Stimulated activated CD8-positive, alpha-beta memory T cell treated with anti-CD3 and anti-CD28 coated beads, Interleukin-12 subunit alpha, Interleukin-12 subunit beta, amount 100 ng/mL, for 4 hours (primary cell): Measurements from ENCODE around the gene RBP2.

Experiments
- DNase-seq: peaks from one replicate; pipeline ENCODE4 v3.0.0-alpha.2; 2020; ENCODE audit warnings: low read depth

RBP2 gene

GRCh38 chr3:139481116-139481515 lies 4.8 kb upstream of the RBP2 start:
- DNase-seq: no peak

- DNase-seq: no peak
Observed at GRCh38 chr3:139480585-139480984, 4.3 kb upstream of the RBP2 start.

GRCh38 chr3:139477710-139478640 lies 1.7 kb upstream of the RBP2 start:
- DNase-seq: no peak

- no peak for DNase-seq
Observed at GRCh38 chr3:139473155-139473771, 3.1 kb downstream of the RBP2 start.

DNA sequence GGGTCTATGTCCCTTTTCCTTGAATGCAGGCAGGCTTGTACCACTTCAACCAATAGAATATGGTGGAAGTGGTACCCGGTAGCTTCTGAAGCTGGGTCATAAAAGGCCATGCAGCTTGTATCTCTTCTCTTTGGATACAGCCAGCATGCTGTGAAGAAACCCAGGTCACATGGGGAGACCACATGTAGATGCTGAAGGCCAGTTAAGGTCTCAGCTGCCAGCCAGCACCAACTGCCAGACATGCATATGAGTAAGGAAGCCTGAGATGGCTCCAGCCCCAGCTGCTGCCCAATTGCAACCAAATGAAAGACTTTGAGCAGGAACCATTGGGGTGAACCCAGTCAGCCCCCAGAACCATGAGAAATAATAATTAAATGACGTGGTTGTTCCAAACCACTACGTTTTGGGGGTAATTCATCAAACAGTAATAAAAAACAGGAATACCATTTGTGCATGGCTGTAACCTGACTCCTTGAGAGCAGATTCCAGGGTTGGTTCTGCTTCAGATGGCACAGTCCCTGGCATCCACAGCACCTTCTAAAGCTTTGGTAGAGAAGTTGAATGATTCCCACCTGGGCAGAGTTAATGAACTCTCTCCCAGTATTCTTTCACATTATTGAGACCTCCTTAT lies 3.8 kb downstream of the RBP2 start:
- no peak for DNase-seq

DNA sequence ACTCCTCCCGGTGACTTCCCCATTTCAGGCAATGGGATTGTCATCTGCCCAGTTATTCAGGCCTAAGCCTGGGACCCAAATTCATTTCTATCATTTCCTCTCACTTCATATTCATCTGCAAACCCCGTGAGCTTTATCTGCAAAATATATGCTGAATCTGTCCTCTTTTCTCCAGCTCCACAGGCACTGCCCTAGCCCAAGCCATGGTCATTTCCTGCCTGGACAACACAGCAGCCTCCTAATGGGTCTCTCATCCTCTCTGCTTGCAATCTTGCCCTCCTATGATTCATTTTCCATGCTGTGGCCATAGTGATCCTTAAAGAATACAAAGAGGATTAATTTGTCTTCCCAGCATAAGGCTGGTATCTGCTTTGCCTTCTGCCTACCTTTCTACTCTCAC lies 6.1 kb downstream of the RBP2 start:
- no peak for DNase-seq

GRCh38 chr3:139468399-139468798 lies 7.9 kb downstream of the RBP2 start:
- no peak for DNase-seq

GRCh38 chr3:139466360-139466759 lies 10.0 kb downstream of the RBP2 start:
- no peak for DNase-seq

DNA sequence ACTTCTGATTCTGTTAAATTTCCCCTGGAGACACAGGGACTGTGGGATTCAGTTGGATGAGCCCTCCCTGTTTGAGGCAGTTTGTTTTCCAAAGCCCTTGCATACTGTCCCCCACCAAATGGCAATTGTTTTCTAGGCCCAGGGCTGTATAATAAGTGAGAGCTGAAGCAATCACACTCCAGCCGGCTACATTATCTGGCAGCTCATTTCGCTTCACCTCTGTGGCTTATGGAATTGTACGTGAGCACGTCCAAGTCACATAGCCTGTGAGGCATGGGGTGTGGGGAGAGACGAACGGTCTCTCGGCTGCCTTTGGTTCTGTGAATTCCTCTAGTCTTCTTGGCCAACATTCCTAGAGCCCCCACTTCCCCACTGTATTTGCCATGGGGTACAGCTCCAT lies 10.7 kb downstream of the RBP2 start:
- no peak for DNase-seq

DNA sequence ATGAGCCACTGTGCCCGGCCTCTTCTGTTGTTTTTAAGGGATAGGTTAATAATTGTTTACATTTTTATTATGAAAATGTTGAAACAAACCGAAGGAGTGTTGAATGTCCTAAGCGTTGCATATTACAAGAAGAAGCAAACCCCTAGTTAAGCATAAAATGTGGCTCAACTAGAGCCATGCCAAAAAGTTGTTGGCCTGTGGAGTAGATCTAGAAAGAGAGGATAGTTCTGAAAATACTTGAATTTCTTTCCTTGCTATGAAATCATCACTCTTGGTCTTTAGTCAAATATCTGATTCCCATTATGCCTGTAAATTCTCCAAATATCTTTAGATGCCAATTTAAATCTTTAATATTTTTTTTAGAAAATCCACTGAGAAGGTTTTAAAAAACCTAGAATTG lies 12.8 kb downstream of the RBP2 start:
- DNase-seq: no peak

DNA sequence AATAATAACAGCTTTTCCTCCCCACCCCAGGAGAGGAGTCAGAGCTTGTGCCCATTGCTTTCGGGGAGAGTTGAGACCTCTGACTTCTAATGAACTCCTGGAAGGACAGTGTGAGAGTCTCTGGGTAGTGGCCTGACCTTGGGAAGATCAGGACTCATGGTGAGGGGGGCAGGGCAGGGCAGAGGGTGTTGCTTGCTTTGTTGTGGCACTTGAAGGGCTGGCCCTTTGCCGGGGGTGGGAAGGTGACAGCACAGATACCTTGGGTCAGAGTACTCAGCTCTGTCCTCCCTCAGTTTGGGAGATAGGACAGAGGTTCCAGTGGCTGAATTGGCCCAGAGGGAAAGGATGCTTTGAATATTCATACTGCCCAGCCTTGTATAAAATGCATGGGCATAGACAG lies 15.8 kb downstream of the RBP2 start:
- DNase-seq: no peak

DNA sequence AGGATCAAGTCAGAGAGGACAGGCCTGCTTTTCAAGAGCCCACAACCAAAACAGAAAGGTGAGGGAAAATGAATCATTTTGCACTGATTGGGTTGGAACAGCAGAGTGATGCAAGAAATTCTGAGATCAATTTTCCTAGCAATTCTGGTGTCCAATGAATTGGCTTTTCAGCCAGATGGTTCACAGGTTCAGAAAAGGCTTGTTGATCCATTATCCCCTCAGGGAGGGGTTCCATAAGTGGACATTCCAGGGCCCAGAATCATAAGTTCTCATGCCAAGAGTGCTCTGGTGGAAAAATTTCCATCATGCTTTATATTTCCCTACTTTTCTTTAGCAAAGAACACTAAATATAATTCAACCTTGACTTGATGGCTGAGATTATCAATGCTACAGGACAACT lies 16.2 kb downstream of the RBP2 start:
- DNase-seq: no peak

DNA sequence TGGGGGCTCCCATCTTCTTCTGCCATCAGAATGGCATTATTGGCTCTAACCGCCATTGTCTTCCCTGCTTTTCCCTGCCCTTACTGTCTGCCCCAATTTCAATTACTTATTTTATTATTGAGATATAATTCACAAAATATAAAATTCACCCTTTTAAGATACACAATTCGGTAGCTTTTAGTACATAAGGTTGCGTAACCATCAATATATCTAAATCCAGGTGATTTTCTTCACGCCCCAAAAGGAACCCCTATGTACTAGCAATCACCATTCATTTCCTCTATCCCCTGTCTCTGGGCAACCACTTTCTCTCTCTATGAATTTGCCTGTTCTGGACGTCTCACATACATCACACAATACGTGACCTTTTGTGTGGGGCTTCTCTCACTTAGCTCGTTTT lies 18.0 kb downstream of the RBP2 start:
- DNase-seq: no peak

DNA sequence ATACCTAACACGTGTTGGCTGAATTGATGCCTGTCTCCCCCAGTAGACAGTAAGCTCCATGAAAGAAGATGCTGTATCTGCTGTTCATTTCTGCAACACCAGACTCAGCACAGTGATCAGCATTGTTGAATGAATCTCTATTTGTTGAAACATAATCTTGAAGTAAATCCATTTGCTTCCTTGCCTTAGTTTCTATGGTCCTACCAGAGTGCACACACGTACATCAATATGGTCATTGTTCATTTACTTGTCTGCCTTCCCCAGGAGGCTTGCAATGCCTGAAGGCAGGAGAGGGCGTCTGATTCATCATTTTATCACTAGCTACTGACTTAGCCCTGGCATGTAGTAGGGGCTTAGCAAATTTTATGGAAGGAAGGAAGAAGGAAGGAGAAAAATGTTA lies 19.2 kb downstream of the RBP2 start:
- DNase-seq: no peak

DNA sequence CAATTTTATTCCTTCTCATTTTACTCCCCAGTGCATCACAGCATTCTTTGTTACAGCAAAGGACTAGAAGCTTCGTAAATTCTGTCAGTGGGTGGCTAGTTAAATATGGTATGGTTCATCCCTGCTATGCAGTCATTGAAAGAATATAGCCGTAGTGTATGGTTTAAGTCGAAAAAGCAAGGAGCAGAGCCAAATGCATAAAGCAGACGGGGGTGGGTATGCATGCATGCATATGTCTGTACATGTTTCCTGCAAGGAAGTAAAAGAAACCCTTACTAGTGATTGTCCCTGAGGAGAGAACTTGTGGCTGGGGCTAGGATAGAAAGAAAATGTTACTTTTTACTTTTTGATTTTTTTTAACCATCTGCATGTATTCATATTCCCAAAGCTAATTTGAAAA lies 19.9 kb downstream of the RBP2 start:
- no peak for DNase-seq

GRCh38 chr3:139455855-139456254 lies 20.5 kb downstream of the RBP2 start:
- no peak for DNase-seq

DNA sequence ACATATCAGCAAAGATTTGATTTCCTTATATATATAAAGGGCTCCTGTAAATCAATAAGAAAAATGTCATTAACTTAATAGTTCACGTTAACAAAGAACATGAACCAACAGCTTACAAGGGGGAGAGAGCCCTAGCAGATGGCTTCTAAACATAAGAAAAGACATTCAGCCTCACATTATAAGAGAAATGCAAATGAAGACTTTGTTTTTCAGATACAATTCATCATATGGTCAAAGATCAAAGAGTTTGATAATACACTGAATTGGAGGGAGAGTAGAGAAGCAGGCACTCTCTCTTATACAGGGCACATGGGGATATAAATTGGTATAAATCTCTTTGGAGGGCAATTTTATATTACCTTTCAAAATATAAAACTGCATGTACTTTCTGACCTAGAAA lies 21.1 kb downstream of the RBP2 start:
- DNase-seq: no peak

- DNase-seq: no peak
Observed at GRCh38 chr3:139454346-139454745, 22.0 kb downstream of the RBP2 start.

- DNase-seq: no peak
Observed at GRCh38 chr3:139450159-139450558, 26.2 kb downstream of the RBP2 start.

GRCh38 chr3:139449566-139449965 lies 26.8 kb downstream of the RBP2 start:
- no peak for DNase-seq

- no peak for DNase-seq
Observed at GRCh38 chr3:139448104-139448503, 28.2 kb downstream of the RBP2 start.

DNA sequence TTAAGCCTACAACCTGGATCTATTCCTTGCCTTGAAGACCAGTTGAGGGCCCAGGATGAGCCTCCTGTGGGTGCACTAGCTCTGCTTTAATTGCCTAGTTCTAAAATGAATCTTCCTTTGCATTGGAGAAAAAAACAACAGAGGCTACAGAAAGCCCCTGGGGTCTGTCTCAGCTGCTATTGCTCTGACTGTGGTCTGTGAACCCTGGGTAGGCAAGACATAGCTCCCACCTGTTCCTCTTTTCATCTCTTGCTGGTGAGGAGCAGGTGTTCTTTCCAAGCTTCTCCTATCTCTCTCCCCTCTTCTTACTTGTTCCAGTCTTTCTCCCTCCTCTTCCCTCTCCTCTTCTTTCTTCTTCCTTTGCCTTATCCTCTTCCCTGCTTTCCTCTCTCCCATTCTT lies 28.8 kb downstream of the RBP2 start:
- DNase-seq: no peak

DNA sequence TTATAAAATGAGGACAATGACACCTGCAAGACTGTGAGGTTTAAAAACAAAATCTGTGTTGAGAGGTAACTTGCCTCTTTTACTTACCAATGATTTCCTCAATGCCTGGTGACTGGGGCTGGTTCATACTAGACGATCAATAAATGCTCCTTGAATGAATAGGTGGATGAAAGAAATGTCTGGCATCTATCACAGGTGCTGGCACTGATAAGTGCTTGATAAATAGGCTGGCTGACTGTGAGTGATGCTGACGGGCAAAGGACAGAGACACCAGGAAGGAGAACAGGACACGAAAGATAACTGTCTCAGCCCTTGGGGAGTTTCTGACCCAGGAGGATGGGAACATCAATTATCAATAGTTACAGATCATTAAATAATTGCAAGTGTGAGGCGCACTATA lies 31.9 kb downstream of the RBP2 start:
- DNase-seq: no peak
